Left ventricle myocardium inferior (tissue), 1 donor: ENCODE results near the gene DACT2. TPM values are rescaled to one million over a fixed set of nuclear protein-coding genes. Genes with fewer than 3 reads are reported as not detected.
"Not testable (repeated sequence)": the region's sequence is repeated elsewhere in the genome, so short reads cannot be mapped to it uniquely, and the experiment has no call there.

Source experiments
- DNase-seq: peaks from one replicate; pipeline ENCODE4 v3.0.0-alpha.2; 2020
- H3K27ac ChIP-seq: fragments of 200-600 bp; replicated peaks from 2 replicates; pipeline ENCODE4 v1.8.0; 2021
- H3K27me3 ChIP-seq: fragments of 200-600 bp; 2 replicates; pipeline ENCODE4 v1.8.0; 2021; ENCODE audit warnings: low read depth
- H3K36me3 ChIP-seq: fragments of 200-600 bp; 2 replicates; pipeline ENCODE4 v1.8.0; 2021
- H3K4me1 ChIP-seq: fragments of 200-600 bp; 2 replicates; pipeline ENCODE4 v1.8.0; 2021
- H3K4me3 ChIP-seq: fragments of 200-600 bp; 2 replicates; pipeline ENCODE4 v1.8.0; 2021; ENCODE audit warnings: mild to moderate bottlenecking, moderate library complexity
- H3K9me3 ChIP-seq: fragments of 200-600 bp; replicated peaks from 2 replicates; pipeline ENCODE4 v1.8.0; 2021
- intact Hi-C: fragments of 100-400 bp; cut with micrococcal nuclease; formaldehyde crosslinking; loops from one replicate; pipeline ENCODE4 v1.11.0; 2022
- total RNA-seq: library from RNA; stranded (reverse); fragmentation: NEBNext Ultra II Directional; extraction: Animal tissue kit (Norgen Biotek cat#: 25700); gene quantifications from one replicate; pipeline ENCODE4 v1.2.1, GENCODE V29; 2021
- TF ChIP-seq, protein P1 (sequence below): fragments of 200-600 bp; IDR thresholded peaks from 2 replicates; pipeline ENCODE4 v1.8.0; 2021; ENCODE audit warnings: antibody characterized with exemption, mild to moderate bottlenecking, borderline replicate concordance
- donor health status: DM: no; HTN: yes; CAD: no; lungs with severe emphysema.

DACT2 gene
- total RNA-seq, 1 donor from 2014 or later = 2.3 TPM

DNA sequence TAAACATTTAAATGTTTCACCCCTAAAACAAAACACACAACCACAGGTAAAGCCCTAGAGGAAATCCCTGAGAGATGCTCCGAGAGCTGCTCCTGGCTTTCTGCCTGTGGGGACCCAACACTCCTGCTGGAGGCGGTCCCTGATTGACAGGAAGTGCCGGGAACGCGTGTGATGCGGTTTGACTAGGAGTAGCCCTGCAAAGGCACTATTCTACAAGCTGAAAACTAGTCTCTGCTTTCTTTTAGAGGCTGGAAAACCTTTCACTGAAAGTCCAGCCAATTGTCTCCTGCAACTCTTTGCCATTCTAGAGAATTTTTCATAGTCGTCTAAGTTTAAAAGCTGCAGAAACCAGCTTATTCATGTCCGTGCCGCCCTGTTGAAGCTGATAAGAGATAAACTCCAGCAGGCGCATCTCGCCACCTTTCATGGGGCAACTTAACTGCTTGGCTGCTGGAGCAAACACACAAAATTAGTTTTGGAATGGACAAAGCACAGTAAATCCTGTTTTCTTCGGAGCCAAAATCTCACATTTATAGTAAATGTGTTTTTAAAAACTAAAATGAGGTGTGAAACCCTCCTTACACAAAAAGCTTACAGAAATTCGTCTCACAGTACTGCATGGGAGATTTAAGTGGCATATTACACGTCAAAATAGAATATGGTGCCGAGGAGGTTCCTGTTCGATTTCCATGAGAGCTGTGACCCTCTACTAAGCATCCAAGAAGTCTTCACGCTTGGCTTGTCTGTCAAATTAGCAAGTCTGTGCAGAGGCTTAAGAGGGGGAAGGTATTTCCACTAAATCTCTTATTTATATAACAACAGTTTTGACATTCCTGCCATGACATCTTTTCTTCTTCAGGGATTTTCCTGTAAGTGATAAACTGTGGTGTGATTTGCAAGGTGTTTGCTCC is 46.9 kb downstream of the DACT2 start:
- Histone ChIP-seq H3K9me3 (no peaks in the 10 kb centered on the region), H3K27me3 (peaks cover 94% of the 10 kb centered on the region), H3K36me3 (no peaks in the 10 kb centered on the region), H3K27ac (no peak overlapping the region), H3K4me3 (no peak overlapping the region), H3K4me1 (no peaks in the 10 kb centered on the region)
- intact Hi-C loops = no loop called here
- TF ChIP-seq, protein P1, sequence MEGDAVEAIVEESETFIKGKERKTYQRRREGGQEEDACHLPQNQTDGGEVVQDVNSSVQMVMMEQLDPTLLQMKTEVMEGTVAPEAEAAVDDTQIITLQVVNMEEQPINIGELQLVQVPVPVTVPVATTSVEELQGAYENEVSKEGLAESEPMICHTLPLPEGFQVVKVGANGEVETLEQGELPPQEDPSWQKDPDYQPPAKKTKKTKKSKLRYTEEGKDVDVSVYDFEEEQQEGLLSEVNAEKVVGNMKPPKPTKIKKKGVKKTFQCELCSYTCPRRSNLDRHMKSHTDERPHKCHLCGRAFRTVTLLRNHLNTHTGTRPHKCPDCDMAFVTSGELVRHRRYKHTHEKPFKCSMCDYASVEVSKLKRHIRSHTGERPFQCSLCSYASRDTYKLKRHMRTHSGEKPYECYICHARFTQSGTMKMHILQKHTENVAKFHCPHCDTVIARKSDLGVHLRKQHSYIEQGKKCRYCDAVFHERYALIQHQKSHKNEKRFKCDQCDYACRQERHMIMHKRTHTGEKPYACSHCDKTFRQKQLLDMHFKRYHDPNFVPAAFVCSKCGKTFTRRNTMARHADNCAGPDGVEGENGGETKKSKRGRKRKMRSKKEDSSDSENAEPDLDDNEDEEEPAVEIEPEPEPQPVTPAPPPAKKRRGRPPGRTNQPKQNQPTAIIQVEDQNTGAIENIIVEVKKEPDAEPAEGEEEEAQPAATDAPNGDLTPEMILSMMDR = no peak
- DNase-seq = no peak

DNA sequence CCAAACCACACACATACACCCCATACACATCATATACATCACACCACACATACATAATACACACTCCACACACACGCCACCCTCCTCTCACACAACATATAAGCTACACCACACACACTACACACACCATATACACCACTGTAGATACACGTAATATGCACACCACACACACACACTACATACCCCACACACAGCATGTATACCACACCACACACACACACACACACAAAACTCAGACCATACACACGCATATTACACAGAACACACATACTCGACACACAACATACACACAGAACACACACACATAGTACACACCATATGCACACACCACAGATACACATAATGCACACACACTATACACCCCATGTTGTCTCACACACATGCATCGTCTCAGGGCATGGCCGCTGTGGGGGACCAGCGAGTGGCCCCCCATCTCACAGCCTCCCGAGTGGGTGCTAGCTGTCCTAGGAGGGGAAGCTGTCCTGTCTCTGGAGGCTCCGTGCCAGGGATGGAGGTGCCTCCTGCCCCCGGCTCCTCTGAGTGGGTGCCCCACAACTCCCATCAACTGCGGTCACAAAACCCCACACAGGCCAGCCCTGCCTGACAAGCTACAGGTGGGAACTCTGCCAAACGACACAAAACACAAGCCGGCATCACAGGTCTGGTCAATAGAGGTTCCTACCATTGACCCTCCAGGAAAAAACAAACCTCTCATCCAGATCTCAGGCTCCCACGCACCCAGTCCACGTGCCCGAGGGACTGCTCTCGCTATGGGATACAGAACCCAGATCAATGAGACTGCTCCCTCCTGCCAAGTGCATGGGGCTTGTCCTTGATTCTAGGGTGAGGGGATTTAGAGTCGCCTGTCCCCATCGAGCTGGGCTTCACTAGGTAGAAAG is 49.1 kb downstream of the DACT2 start:
- H3K27me3 ChIP-seq = peaks cover 94% of the 10 kb centered on the region
- no peak overlapping the region for H3K27ac ChIP-seq
- no peak overlapping the region for H3K4me3 ChIP-seq
- intact Hi-C loops = no loop called here
- DNase-seq = no peak
- H3K36me3 ChIP-seq = no peaks in the 10 kb centered on the region
- H3K9me3 ChIP-seq = no peaks in the 10 kb centered on the region
- H3K4me1 ChIP-seq = no peaks in the 10 kb centered on the region
- TF ChIP-seq, protein P1 = no peak

- TF ChIP-seq, protein P1 = no peak
- intact Hi-C loops = no loop called here
- H3K27ac ChIP-seq = no peak overlapping the region
Observed at GRCh38 chr6:168269455-168270243, 49.9 kb downstream of the DACT2 start.

DNA sequence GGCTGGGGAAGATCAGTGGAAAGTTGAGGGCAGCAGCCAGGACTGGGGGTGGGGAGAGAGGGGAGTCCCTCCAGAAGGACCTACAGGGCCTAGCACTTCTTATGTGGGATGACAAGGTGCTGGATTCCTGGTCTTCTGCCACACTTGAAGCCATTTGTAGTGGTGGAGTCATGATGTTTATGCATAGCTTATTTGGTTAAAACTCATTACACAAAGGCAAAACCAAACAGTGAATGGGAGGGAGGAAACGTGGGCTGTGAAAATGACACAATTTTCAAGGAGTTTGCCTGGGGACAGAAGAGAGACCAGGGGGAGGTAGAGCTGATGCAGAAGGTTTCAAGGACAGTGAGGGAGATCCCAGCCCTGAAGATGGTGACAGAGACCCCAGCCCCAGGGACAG is 50.8 kb downstream of the DACT2 start:
- Histone ChIP-seq H3K36me3 (no peaks in the 10 kb centered on the region), H3K9me3 (no peaks in the 10 kb centered on the region), H3K4me1 (no peaks in the 10 kb centered on the region), H3K4me3 (no peak overlapping the region), H3K27ac (no peak overlapping the region), H3K27me3 (peaks cover 89% of the 10 kb centered on the region)
- intact Hi-C loops = no loop called here
- DNase-seq = no peak
- TF ChIP-seq, protein P1 = no peak

More at GRCh38 chr6:168269455-168270243, 49.9 kb downstream of the DACT2 start:
- Histone ChIP-seq H3K27me3 (peaks cover 94% of the 10 kb centered on the region), H3K4me3 (no peak overlapping the region), H3K4me1 (no peaks in the 10 kb centered on the region), H3K36me3 (no peaks in the 10 kb centered on the region), H3K9me3 (no peaks in the 10 kb centered on the region)
- DNase-seq = no peak

- H3K4me3 ChIP-seq, H3K27ac ChIP-seq, DNase-seq, H3K9me3 ChIP-seq, H3K4me1 ChIP-seq, H3K36me3 ChIP-seq, intact Hi-C loops: not testable (repeated sequence)
- peaks cover 89% of the 10 kb centered on the region for H3K27me3 ChIP-seq
Observed at GRCh38 chr6:168267779-168268178, 51.8 kb downstream of the DACT2 start.
